HCT116 (cell line): ENCODE results near the gene UBXN2A. TPM values are rescaled to one million over a fixed set of nuclear protein-coding genes. Genes with fewer than 3 reads are reported as not detected.

Experiments used
- CEBPB ChIP-seq: IDR thresholded peaks from 2 replicates; pipeline ENCODE4 v1.6.1; 2012; ENCODE audit warnings: low read depth
- EGR1 ChIP-seq: IDR thresholded peaks from 2 replicates; pipeline ENCODE4 v1.6.1; 2012; ENCODE audit warnings: low read depth
- ELF1 ChIP-seq: IDR thresholded peaks from 2 replicates; pipeline ENCODE4 v1.6.1; 2012; ENCODE audit warnings: low read depth, borderline replicate concordance
- EZH2 ChIP-seq: fragments of 200-600 bp; sonication (generic); IDR thresholded peaks from 2 replicates; pipeline ENCODE4 v1.6.1; 2017; ENCODE audit warnings: antibody characterized with exemption, mixed run types
- POLR2A ChIP-seq: IDR thresholded peaks from 2 replicates; pipeline ENCODE4 v1.7.0; 2011; ENCODE audit warnings: borderline replicate concordance; ENCODE audit not compliant: insufficient read depth, insufficient read length; ENCODE audit errors: extremely low read depth
- POLR2AphosphoS5 ChIP-seq: IDR thresholded peaks from 2 replicates; pipeline ENCODE4 v1.6.1; 2011; ENCODE audit warnings: mild to moderate bottlenecking, low read depth, low read length, moderate library complexity
- RAD21 ChIP-seq: IDR thresholded peaks from 2 replicates; pipeline ENCODE4 v1.6.1; 2012; ENCODE audit warnings: low read depth, mild to moderate bottlenecking
- SP1 ChIP-seq: IDR thresholded peaks from 2 replicates; pipeline ENCODE4 v1.6.1; 2012; ENCODE audit warnings: low read depth
- SRF ChIP-seq: IDR thresholded peaks from 2 replicates; pipeline ENCODE4 v1.6.1; 2012; ENCODE audit warnings: low read depth
- TCF7L2 ChIP-seq: IDR thresholded peaks from 2 replicates; pipeline ENCODE4 v1.7.0; 2011; ENCODE audit warnings: borderline replicate concordance, inconsistent platforms; ENCODE audit not compliant: insufficient read depth, insufficient read length; ENCODE audit errors: extremely low read depth
- YY1 ChIP-seq: IDR thresholded peaks from 2 replicates; pipeline ENCODE4 v1.6.1; 2011; ENCODE audit warnings: low read length, low read depth, moderate library complexity, mild to moderate bottlenecking; ENCODE audit not compliant: insufficient replicate concordance; ENCODE audit errors: extremely low read depth
- ZBTB33 ChIP-seq: IDR thresholded peaks from 2 replicates; pipeline ENCODE4 v1.6.1; 2011; ENCODE audit warnings: mild to moderate bottlenecking, low read length, moderate library complexity; ENCODE audit not compliant: insufficient replicate concordance; ENCODE audit errors: extremely low read depth
- ZFX ChIP-seq: fragments of 450-650 bp; IDR thresholded peaks from 2 replicates; pipeline ENCODE4 v1.6.1; 2017
- ZNF274 ChIP-seq: fragments of 200-500 bp; sonication (Bioruptor generic); IDR thresholded peaks from 2 replicates; pipeline ENCODE4 v1.6.1; 2014; ENCODE audit warnings: mild to moderate bottlenecking, low read depth, low read length, inconsistent platforms
- total RNA-seq: library from RNA; stranded (reverse); gene quantifications from one replicate; pipeline ENCODE4 v1.2.1, GENCODE V29; 2021; ENCODE audit not compliant: unreplicated experiment

Gene UBXN2A
- total RNA-seq, 1 experiment from 2014 or later = 14.1 TPM

- TF ChIP-seq TCF7L2 (peak; percentile 58), POLR2A (peak; percentile 76), YY1 (peak; percentile 91), RAD21 (peak; percentile 77), ZNF274 (no peak), SRF (no peak; the same call in 1 of the 2 replicates), SP1 (peak; percentile 70; the same call in 1 of the 2 replicates), EGR1 (peak; percentile 61), CEBPB (no peak), EZH2 (no peak), POLR2AphosphoS5 (peak; percentile 92), ZFX (peak; percentile 93), ELF1 (no peak; the same call in 1 of the 2 replicates), ZBTB33 (peak; percentile 54)
- TF ChIP-seq, all 23 proteins: peak for 13
These were observed 13.3 kb upstream of the UBXN2A start, which contains the start of gene ATAD2B (continued) for GRCh38 chr2:23926750-23927571.
